Heart left ventricle (tissue), 13 donors: ENCODE results near the gene CDC42.

Experiments
- CTCF ChIP-seq, 12 donors: fragments of 200-600 bp; sonication (generic) in 4 of 12; IDR thresholded peaks; one replicate each; pipeline versions ENCODE4 v1.5.0 to v1.8.0; 2018 to 2022; ENCODE audit warnings: antibody characterized with exemption in 12 of 12, mild to moderate bottlenecking in 5 of 12
- POLR2A ChIP-seq, 2 donors: fragments of 450-650 bp; IDR thresholded peaks; one replicate each; pipeline ENCODE4 v1.6.1; 2017; ENCODE audit warnings: antibody characterized with exemption in 2 of 2, mild to moderate bottlenecking in 2 of 2, moderate library complexity in 2 of 2
- donor health status: ischemic (EF 13 %, LVEDD 7.1; RV severe dilation, severe dysfunction).
- donor health status: DM: no; HTN: yes; CAD: no.
- donor health status: DM: no; HTN: no; CAD: no.
- donor health status: ischemic (EF 25% LVEDD 6.9; RV normal size, moderate dysfunction).
- donor health status: ischemic (EF 25% LVEDD 5.7; RV mildly dilated, moderate dysfunction).
- donor health status: ischemic (EF 35%, LVEDD 5.7; RV mildly dilated, moderate dysfunction).
- donor health status: nonischemic (EF 11% LVEDD 7.7; RV severe dilation, severe dysfunction).
- donor health status: DM: yes; HTN: yes; CAD: no.
- donor health status: PGD.
- donor health status: ischemic (EF 29% LVEDD 5.4; RV normal size, mild dysfunction).
- donor health status: nonischemic (EF 23%, LVEDD 6.1; RV moderate dilation, normal function).

- TF ChIP-seq CTCF (IDR thresholded peaks at IDR 0.05), result no peak
- TF ChIP-seq POLR2A (IDR thresholded peaks at IDR 0.05), result no peak
Measured at GRCh38 chr1:22021061-22021460, 31.4 kb upstream of the CDC42 start.
